ENCODE results near the gene ARID3B.

GRCh38 chr15:74563442-74563841 lies 22.4 kb downstream of the ARID3B start:
- TF ChIP-seq CTCF (conservative IDR thresholded peaks at IDR 0.05; ENCODE audit: low read depth, low read length) (no peak), POLR2A (IDR thresholded peaks at IDR 0.05; ENCODE audit: low read depth, low read length) (no peak), MAZ (IDR thresholded peaks at IDR 0.05; ENCODE audit: borderline replicate concordance, low read depth, low read length) (no peak), RFX5 (IDR thresholded peaks at IDR 0.05; ENCODE audit: low read depth, low read length) (no peak), CHD1 (IDR thresholded peaks at IDR 0.05; ENCODE audit: low read depth, low read length) (no peak), FOS (IDR thresholded peaks at IDR 0.05; ENCODE audit: low read depth, low read length) (no peak), USF2 (IDR thresholded peaks at IDR 0.05; ENCODE audit: low read depth, low read length) (no peak), RAD21 (IDR thresholded peaks at IDR 0.05; ENCODE audit: low read length) (no peak), MAFK (IDR thresholded peaks at IDR 0.05; ENCODE audit: low read depth, low read length) (no peak), CEBPB (IDR thresholded peaks at IDR 0.05; ENCODE audit: low read depth, low read length) (no peak), BHLHE40 (IDR thresholded peaks at IDR 0.05; ENCODE audit: low read depth, low read length) (no peak), MXI1 (IDR thresholded peaks at IDR 0.05; ENCODE audit: borderline replicate concordance, low read depth, low read length) (no peak), RCOR1 (IDR thresholded peaks at IDR 0.05; ENCODE audit: insufficient replicate concordance, low read length) (no peak)

Measured in IMR-90 (cell line).